Measurements from ENCODE around the gene EVI5L.

EVI5L gene

DNA sequence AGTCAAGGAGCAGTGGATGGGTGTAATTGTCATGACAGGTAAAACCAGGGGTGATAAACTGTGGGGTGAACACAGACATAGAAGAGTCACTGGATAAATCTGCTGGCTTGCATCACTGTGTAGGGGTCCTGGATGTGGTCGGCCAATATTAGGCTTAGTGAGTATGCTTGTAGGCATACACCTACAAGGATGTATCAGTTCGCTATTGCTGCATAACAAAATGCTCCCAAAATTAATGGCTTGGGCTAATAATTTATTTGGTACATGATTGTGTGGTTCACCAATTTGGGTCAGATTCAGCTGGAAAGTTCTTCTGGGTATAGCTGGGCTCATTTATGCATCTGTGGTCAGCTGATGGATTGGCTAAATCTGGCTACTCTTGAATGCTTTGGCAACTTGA lies 11.2 kb upstream of the EVI5L start:
- DNase-seq: no peak

DNA sequence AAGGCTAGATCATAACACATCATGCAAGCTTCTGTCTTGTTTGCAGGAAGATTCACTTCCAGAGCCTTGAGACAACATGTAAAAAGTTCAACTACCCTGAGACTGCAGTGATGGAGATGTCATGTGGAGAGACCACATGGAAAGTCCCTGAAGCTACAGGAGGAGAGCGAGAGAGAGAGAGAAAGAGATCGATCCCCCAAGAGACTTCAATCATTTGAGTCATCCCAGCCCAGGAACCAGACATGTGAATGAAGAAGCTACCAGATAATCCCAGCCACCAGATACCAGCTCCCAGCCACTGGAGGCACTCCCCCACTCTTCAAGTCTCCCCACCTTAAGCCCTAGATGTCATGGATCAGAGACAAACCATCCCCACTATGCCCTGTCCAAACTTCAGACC lies 10.7 kb upstream of the EVI5L start:
- DNase-seq: no peak

GRCh38 chr19:7820588-7820987 lies 9.4 kb upstream of the EVI5L start:
- DNase-seq: no peak

- no peak for DNase-seq
These were observed 7.0 kb upstream of the EVI5L start for GRCh38 chr19:7822910-7823515.

- DNase-seq: no peak
These were observed 6.2 kb upstream of the EVI5L start for GRCh38 chr19:7823686-7824301.

DNA sequence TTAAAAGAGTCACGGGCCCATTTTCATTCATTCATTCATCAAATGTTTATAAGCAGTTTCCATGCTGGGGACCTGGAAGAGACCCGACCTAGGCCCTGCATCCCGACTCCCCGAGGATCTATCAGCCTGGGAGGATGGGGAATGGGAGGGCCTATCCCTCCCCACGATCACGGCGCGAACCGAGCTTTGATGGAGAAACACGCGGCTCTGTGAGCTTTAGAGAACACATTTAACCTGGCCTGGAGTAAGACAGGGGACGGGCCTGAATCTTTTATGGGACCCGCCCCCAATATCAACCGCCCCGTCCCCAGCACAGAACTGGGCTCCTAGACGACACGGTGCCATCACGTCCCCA lies 875 bp upstream of the EVI5L start:
- DNase-seq: no peak

DNA sequence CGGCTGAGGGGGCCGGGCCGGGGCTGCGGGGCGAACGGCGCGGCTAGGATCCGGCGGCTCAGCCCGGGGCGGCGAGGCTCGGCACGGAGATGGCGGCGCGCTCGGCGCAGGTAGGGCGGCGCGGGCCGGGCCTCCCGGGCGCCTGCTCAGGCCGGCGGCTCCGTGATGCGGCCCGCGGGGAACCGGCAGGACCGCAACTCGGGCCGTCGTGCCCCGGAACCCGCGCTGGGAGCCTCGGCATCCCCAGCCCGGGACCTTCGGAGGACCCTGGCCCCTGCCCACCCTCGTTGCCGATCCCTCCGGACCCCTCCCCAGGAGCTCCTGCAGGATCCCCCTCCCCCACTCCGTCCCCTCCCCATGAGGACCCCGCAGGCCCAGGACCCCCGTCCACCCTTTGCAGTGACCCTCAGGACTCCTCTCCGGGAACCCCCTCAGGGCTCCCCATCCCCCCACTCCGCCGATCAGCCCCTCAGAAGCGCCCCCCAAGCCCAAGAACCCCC lies 304 bp downstream of the EVI5L start:
- DNase-seq: no peak

GRCh38 chr19:7830823-7831222 lies 805 bp downstream of the EVI5L start:
- no peak for DNase-seq

- DNase-seq: no peak
These were observed 1.4 kb downstream of the EVI5L start for GRCh38 chr19:7831452-7831851.

DNA sequence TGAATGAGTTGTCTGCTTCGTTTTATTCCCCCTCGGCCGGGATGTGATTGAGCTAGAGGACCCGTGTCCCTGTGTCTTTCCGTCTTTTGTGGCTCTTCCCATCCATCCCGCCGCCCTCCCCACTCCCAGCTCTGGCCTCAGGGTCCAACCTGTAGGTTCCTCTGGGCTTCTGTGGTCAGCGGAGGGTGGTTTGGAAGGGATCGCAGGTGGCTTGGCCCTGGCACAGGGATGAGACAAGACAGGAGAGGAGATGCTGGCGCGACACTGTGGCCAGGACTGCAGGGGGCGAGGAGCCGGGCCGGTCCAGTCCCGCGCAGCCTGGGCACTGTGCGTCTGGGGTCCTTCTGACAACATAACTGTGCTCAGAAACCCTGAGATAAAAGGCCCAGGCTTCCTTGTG lies 2.0 kb downstream of the EVI5L start:
- no peak for DNase-seq

- DNase-seq: no peak
These were observed 2.8 kb downstream of the EVI5L start for GRCh38 chr19:7832781-7833180.

- DNase-seq: no peak
These were observed 3.4 kb downstream of the EVI5L start for GRCh38 chr19:7833225-7834099.

- no peak for DNase-seq
These were observed 9.5 kb downstream of the EVI5L start for GRCh38 chr19:7839476-7839875.

GRCh38 chr19:7840629-7841028 lies 10.6 kb downstream of the EVI5L start:
- DNase-seq: no peak

GRCh38 chr19:7841751-7842660 lies 12.0 kb downstream of the EVI5L start:
- DNase-seq: no peak

DNA sequence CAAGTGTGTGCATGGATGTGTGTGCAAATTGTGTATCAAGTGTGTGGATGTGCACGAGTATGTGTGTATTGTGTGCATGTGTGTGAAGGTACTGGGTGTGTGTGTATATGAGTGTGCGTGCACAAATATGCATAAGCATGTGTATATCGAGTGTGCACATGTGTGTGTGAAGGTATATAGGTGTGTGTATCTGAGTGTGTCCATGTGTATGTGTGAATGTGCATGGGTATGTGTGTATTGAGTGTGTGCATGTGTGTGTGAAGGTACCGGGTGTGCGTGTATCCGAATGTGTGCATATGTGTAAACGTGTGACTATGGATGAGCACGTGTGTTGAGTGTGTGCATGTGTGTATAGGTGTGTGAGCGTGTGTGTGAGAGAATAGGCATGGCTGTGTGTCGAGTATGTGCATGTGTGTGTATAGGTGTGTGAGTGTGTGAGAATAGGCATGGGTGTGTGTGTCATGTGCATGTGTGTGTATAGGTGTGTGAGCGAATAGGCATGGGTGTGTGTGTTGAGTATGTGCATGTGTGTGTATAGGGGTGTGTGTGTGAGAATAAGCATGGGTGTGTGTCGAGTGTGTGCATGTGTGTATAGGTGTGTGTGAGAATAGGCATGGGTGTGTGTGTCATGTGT lies 12.8 kb downstream of the EVI5L start:
- no peak for DNase-seq

GRCh38 chr19:7843521-7843920 lies 13.5 kb downstream of the EVI5L start:
- DNase-seq: no peak

- DNase-seq: no peak
These were observed 14.4 kb downstream of the EVI5L start for GRCh38 chr19:7844405-7844804.

DNA sequence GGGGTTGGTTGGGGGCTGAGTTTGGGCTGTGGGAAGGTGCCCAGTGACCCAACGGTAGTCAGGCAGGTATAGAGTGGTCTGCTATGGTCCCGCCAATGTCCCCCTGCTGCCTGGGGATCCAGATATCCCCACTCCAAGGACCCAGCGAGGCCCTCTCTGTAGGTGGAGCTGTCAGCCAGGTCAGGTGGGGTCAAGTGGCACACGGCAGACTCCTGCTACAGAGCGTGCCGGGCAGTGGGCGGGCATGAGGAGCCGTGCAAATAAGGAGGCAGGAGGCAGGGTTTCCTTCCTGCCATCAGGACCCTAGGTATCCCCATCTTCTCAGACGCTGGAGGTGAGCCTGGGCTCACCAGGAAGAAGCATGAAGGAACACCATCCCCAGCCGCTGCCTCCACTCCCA lies 14.9 kb downstream of the EVI5L start:
- DNase-seq: no peak

DNA sequence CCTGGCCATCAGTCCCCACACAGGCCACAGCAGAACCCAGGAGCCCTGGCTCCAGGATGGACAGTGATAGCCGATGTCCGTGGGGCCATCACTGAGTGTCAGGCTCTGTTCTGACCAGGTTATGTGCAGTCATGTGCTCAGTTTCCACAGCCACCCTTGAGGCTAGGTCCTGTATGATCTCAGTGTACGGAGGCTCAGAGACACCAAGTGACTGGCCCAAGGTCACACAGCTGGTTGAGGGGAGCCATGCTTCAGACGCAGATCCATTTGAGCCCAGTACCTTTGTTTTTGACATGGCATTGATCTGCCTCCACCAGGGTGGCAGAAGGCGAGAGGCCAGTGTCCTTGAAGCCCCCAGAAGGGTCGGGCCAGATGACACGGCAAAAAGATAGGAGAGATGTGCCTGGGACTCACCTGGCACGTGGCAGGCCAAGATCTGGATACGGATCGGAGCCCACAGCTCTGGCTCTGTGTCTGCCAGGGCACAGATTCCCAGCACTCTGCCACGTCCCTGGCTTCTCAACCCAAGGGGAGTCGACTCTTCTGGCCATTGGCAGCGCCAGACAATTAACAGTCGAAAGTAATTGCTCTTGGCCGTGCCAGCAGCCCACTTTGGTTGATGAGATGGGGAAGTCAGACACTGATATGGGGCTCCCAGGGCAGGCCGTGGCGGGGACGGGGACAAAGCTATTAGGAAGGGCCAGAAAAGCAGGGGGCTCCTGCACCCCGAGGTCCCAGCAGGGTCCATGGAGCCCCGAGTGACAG lies 15.6 kb downstream of the EVI5L start:
- no peak for DNase-seq

DNA sequence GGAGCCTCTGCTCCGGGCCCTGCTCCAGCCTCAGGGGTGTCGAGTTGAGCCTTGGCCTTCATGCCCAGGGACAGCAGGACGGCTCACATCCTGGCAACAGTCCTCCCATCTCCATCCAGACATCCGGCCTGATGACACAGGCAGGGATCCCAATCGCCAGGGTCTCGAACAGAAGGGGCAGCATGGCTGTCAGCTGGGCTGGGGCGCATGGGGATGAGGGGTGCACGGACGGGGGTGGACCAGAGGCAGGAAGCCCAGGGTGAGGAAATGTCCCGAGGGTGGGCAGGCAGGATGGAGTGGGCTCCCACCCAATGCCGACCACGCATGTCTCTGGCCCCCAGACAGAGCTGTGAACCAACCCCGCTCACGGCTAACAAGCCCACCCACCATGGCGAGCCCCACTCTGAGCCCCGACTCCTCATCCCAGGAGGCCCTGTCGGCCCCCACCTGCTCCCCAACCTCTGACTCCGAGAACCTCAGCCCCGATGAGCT lies 16.2 kb downstream of the EVI5L start:
- DNase-seq: no peak

DNA sequence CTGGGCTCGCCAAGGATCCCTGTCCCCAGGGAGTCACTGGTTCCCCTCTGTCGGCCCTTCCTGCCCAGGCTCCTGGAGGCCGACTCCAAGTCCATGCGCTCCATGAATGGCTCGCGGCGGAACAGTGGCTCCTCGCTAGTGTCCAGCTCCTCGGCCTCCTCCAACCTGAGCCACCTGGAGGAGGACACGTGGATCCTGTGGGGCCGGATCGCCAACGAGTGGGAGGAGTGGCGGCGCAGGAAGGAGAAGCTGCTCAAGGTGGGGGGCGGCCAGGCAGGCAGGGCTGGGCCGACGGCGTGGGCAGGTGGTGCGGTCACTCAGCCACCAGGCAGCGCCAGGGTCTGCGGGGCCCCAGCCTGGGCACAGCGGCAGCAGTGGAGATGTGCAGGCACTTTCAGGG lies 17.6 kb downstream of the EVI5L start:
- DNase-seq: no peak
